ENCODE measurements around the gene PTH2.

Gene PTH2

GRCh38 chr19:49432141-49433073 lies 9.2 kb upstream of the PTH2 start:
- DNase-seq (ENCODE audit: low read depth in 2 of 2, low spot score in 1 of 2), result no peak

- DNase-seq (ENCODE audit: low read depth in 2 of 2, low spot score in 1 of 2), result no peak
Observed at GRCh38 chr19:49431330-49431749, 8.1 kb upstream of the PTH2 start.

- DNase-seq (ENCODE audit: low read depth in 2 of 2, low spot score in 1 of 2), result no peak
Observed at GRCh38 chr19:49430678-49431329, 7.6 kb upstream of the PTH2 start.

GRCh38 chr19:49430172-49430677 lies 7.0 kb upstream of the PTH2 start:
- no peak for DNase-seq (ENCODE audit: low read depth in 2 of 2, low spot score in 1 of 2)

- no peak for DNase-seq (ENCODE audit: low read depth in 2 of 2, low spot score in 1 of 2)
Observed at GRCh38 chr19:49428547-49429451, 5.6 kb upstream of the PTH2 start.

- DNase-seq (ENCODE audit: low read depth in 2 of 2, low spot score in 1 of 2), result no peak
Observed at GRCh38 chr19:49427855-49428546, 4.8 kb upstream of the PTH2 start.

GRCh38 chr19:49427339-49427738 lies 4.1 kb upstream of the PTH2 start:
- DNase-seq (ENCODE audit: low read depth in 2 of 2, low spot score in 1 of 2), result no peak

- DNase-seq (ENCODE audit: low read depth in 2 of 2, low spot score in 1 of 2), result no peak
Observed at GRCh38 chr19:49425922-49426592, 2.8 kb upstream of the PTH2 start.

GRCh38 chr19:49425178-49425577 lies 1.9 kb upstream of the PTH2 start, which contains the start of gene GFY:
Gene GFY (plus strand): TSS chr19:49425388. CDS start chr19:49426431, 1,043 bp downstream.
- DNase-seq (ENCODE audit: low read depth in 2 of 2, low spot score in 1 of 2), result no peak

GRCh38 chr19:49423985-49424303 lies 703 bp upstream of the PTH2 start:
- no peak for DNase-seq (ENCODE audit: low read depth in 2 of 2, low spot score in 1 of 2)

GRCh38 chr19:49422407-49423070 lies 702 bp downstream of the PTH2 start:
- DNase-seq (ENCODE audit: low read depth in 2 of 2, low spot score in 1 of 2), result no peak

GRCh38 chr19:49421878-49422202 lies 1.4 kb downstream of the PTH2 start:
- no peak for DNase-seq (ENCODE audit: low read depth in 2 of 2, low spot score in 1 of 2)

- no peak for DNase-seq (ENCODE audit: low read depth in 2 of 2, low spot score in 1 of 2)
Observed at GRCh38 chr19:49421039-49421877, 2.0 kb downstream of the PTH2 start.

GRCh38 chr19:49420227-49420626 lies 3.0 kb downstream of the PTH2 start:
- no peak for DNase-seq (ENCODE audit: low read depth in 2 of 2, low spot score in 1 of 2)

GRCh38 chr19:49419173-49419572 lies 4.1 kb downstream of the PTH2 start:
- no peak for DNase-seq (ENCODE audit: low read depth in 2 of 2, low spot score in 1 of 2)

- no peak for DNase-seq (ENCODE audit: low read depth in 2 of 2, low spot score in 1 of 2)
Observed at GRCh38 chr19:49418511-49418910, 4.7 kb downstream of the PTH2 start.

- no peak for DNase-seq (ENCODE audit: low read depth in 2 of 2, low spot score in 1 of 2)
Observed at GRCh38 chr19:49417088-49417487, 6.2 kb downstream of the PTH2 start.

- DNase-seq (ENCODE audit: low read depth in 2 of 2, low spot score in 1 of 2), result no peak
Observed at GRCh38 chr19:49415810-49416200, 7.4 kb downstream of the PTH2 start.

Data from stimulated activated CD8-positive, alpha-beta memory T cell treated with anti-CD3 and anti-CD28 coated beads, Interleukin-4, amount 100 ng/mL, for 4 hours (primary cell).